ENCODE results near the gene PLRG1.

- TF ChIP-seq CTCF (optimal IDR thresholded peaks at IDR 0.05 in 1 of 3, IDR thresholded peaks at IDR 0.05 in 1 of 3, conservative IDR thresholded peaks at IDR 0.05 in 1 of 3; ENCODE audit: extremely low read depth in 1 of 3, insufficient read depth in 2 of 3, low read length in 3 of 3): no peak
- no peak for TF ChIP-seq EZH2 (IDR thresholded peaks at IDR 0.05; ENCODE audit: low read length)
Measured at GRCh38 chr4:154490234-154490582, 60.0 kb downstream of the PLRG1 start.
